Lower lobe of right lung (tissue), 2 donors: ENCODE data around the gene CCL3. TPM values are rescaled to one million over a fixed set of nuclear protein-coding genes. Genes with fewer than 3 reads are reported as not detected.
"Not testable (repeated sequence)": the region's sequence is repeated elsewhere in the genome, so short reads cannot be mapped to it uniquely, and the experiment has no call there.

Experiments
- ATAC-seq, 2 donors: fragments of 200-7000 bp; cut with Tn5 transposase; one replicate each; pipeline ENCODE4 v1.9.1; 2020 to 2022; ENCODE audit warnings: mild to moderate bottlenecking in 2 of 2, moderate library complexity in 2 of 2
- DNase-seq: peaks from one replicate; pipeline ENCODE4 v3.0.0-alpha.2; 2020
- H3K27ac ChIP-seq: fragments of 200-600 bp; one replicate; pipeline ENCODE4 v1.8.0; 2022
- H3K27me3 ChIP-seq: fragments of 200-600 bp; one replicate; pipeline ENCODE4 v1.8.0; 2022; ENCODE audit warnings: low read depth
- H3K36me3 ChIP-seq: fragments of 200-600 bp; one replicate; pipeline ENCODE4 v1.8.0; 2022; ENCODE audit warnings: mild to moderate bottlenecking
- H3K4me1 ChIP-seq: fragments of 200-600 bp; one replicate; pipeline ENCODE4 v1.8.0; 2022
- H3K4me3 ChIP-seq: fragments of 200-600 bp; one replicate; pipeline ENCODE4 v1.8.0; 2022; ENCODE audit warnings: mild to moderate bottlenecking
- H3K9me3 ChIP-seq: fragments of 200-600 bp; one replicate; pipeline ENCODE4 v1.8.0; 2022
- intact Hi-C: fragments of 100-400 bp; cut with DNase I; formaldehyde crosslinking; loops from one replicate; pipeline ENCODE4 v1.11.0; 2022
- total RNA-seq: library from RNA; stranded (reverse); fragmentation: NEBNext Ultra II Directional; extraction: Animal tissue kit (Norgen Biotek cat#: 25700); gene quantifications from one replicate; pipeline ENCODE4 v1.2.1, GENCODE V29; 2021
- TF ChIP-seq, protein P1 (sequence below): fragments of 200-600 bp; IDR thresholded peaks from one replicate; pipeline ENCODE4 v1.8.0; 2022; ENCODE audit warnings: antibody characterized with exemption, mild to moderate bottlenecking
- donor health status: DM: no; HTN: yes; CAD: no; lungs with severe emphysema.

The CCL3 gene
- total RNA-seq, 1 donor from 2014 or later: 8.5 TPM

DNA sequence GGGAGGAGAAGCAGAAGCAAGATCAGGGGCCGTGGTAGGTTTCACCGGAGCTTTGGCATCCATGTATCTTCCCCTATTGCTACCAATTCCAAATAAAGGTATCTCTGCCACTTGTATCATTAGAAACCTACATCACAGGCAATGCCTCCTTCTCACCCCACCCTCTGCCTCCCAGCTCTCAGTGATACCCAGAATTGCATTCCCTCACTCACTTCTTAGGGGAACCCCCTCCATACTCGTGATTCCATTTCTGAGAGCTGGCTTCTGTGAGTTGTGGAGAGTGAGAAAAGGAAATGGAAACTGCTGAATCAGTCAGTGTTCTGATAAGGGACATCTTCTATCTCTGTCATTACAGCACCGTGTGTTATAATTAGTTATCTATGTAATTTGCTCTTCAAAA is 2.3 kb upstream of the CCL3 start:
- no peak overlapping the region for H3K27ac ChIP-seq
- DNase-seq: no peak
- no peak for ATAC-seq
- no peak overlapping the region for H3K4me3 ChIP-seq
- TF ChIP-seq, protein P1, sequence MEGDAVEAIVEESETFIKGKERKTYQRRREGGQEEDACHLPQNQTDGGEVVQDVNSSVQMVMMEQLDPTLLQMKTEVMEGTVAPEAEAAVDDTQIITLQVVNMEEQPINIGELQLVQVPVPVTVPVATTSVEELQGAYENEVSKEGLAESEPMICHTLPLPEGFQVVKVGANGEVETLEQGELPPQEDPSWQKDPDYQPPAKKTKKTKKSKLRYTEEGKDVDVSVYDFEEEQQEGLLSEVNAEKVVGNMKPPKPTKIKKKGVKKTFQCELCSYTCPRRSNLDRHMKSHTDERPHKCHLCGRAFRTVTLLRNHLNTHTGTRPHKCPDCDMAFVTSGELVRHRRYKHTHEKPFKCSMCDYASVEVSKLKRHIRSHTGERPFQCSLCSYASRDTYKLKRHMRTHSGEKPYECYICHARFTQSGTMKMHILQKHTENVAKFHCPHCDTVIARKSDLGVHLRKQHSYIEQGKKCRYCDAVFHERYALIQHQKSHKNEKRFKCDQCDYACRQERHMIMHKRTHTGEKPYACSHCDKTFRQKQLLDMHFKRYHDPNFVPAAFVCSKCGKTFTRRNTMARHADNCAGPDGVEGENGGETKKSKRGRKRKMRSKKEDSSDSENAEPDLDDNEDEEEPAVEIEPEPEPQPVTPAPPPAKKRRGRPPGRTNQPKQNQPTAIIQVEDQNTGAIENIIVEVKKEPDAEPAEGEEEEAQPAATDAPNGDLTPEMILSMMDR: no peak
- no peaks in the 10 kb centered on the region for H3K27me3 ChIP-seq
- H3K4me1 ChIP-seq: no peaks in the 10 kb centered on the region
- intact Hi-C loops: no loop called here
- no peaks in the 10 kb centered on the region for H3K9me3 ChIP-seq
- no peaks in the 10 kb centered on the region for H3K36me3 ChIP-seq

DNA sequence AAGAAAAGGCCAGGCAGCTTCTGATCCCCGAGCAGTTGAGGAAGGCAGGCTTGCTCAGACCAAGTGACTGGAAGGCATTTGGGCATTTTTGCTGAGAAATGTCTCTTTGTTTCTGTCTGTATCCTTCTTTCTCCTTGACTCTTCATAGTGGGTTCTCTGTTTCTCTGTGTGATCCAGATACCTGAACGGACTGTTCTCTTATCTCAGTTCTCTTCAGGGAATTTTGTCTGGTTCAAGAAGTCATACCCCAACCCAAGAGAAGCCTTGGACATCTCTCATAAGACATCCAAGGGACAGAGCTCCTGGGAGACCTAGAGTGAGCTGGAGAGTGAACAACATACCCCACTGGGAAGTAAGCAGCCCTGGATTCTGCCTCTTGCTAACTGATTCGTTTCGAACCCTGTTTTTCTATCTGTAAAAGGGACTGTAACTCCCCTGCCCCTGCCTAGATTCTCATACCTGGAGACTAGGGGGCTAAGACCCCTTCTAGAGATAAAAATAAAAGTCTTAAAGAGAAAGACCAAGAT is 541 bp downstream of the CCL3 start:
- H3K4me1 ChIP-seq: no peaks in the 10 kb centered on the region
- TF ChIP-seq, protein P1: no peak
- ATAC-seq (no peak), DNase-seq (no peak)
- intact Hi-C loops: no loop called here
- H3K27ac ChIP-seq: no peak overlapping the region
- no peaks in the 10 kb centered on the region for H3K27me3 ChIP-seq
- H3K36me3 ChIP-seq: no peaks in the 10 kb centered on the region
- H3K9me3 ChIP-seq: no peaks in the 10 kb centered on the region
- H3K4me3 ChIP-seq: no peak overlapping the region

GRCh38 chr17:36088670-36089338 is 1.1 kb downstream of the CCL3 start:
- Histone ChIP-seq H3K27ac (no peak overlapping the region), H3K27me3 (no peaks in the 10 kb centered on the region)

GRCh38 chr17:36087897-36088572 is 1.9 kb downstream of the CCL3 start:
- H3K4me1 ChIP-seq, intact Hi-C loops, H3K4me3 ChIP-seq, H3K9me3 ChIP-seq, H3K27ac ChIP-seq, ATAC-seq, DNase-seq, H3K27me3 ChIP-seq, H3K36me3 ChIP-seq: not testable (repeated sequence)

More at GRCh38 chr17:36088670-36089338, 1.1 kb downstream of the CCL3 start:
- Histone ChIP-seq H3K4me1 (peaks cover 5% of the 10 kb centered on the region), H3K4me3 (no peak overlapping the region), H3K36me3 (no peaks in the 10 kb centered on the region), H3K9me3 (no peaks in the 10 kb centered on the region)
- peak; percentile 5 to 23 for ATAC-seq
- no peak for DNase-seq
- intact Hi-C loops: no loop called here
- TF ChIP-seq, protein P1: no peak

DNA sequence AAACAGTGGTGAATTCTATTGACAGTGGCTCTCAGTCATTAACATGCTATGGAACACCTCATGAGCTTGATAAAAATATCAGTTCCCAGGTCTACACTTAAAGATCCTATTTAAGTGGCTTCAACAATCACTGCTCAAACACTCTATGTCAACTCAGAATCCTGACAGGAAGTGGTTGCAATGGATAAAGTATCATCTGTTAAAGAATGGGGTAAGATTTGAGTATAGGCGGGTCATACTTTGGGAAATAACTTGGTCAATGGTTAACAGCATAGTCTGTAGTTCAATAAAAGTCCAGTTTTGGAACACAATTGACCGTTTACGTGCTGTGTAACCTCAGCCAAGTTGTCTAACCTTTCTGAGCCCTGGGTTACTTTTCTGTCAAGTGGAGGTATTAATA is 2.5 kb downstream of the CCL3 start:
- H3K36me3 ChIP-seq, ATAC-seq, H3K27me3 ChIP-seq, DNase-seq, H3K9me3 ChIP-seq, intact Hi-C loops, H3K4me1 ChIP-seq, H3K4me3 ChIP-seq, H3K27ac ChIP-seq: not testable (repeated sequence)

DNA sequence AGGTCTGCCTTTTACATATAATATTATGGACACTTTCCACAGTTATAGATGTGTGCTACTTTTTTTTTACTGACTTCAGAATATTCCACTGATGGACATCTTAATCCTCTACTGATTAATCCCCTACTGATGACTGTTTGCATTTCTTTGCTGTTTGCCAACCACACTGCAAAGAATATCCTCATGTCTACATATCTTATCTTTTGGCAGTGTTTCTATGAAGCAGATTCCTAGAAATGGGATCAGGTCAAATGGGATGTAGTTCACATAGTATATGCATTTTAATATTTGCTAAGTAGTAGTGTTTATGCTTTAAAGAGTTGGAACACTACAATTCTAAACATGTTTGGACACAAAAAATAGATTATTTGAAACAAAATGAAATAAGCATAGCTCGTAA is 3.2 kb downstream of the CCL3 start:
- H3K36me3 ChIP-seq: no peaks in the 10 kb centered on the region
- ATAC-seq: no peak
- no peak overlapping the region for H3K4me3 ChIP-seq
- DNase-seq: no peak
- H3K27ac ChIP-seq: no peak overlapping the region
- peaks cover 5% of the 10 kb centered on the region for H3K4me1 ChIP-seq
- no peaks in the 10 kb centered on the region for H3K27me3 ChIP-seq
- H3K9me3 ChIP-seq: no peaks in the 10 kb centered on the region
- TF ChIP-seq, protein P1: no peak
- intact Hi-C loops: no loop called here
